ENCODE measurements around the gene MTAP. TPM values are rescaled to one million over a fixed set of nuclear protein-coding genes. Genes with fewer than 3 reads are reported as not detected.
A peak's percentile ranks its signal among the peaks of the same experiment; 100 is the strongest.

MTAP gene
- total and polyA plus RNA-seq, 4 donors: 8.6 to 17.7 (median 12.6) TPM

- WGBS: 45% methylated on average over 3 of the region's 3 CpGs
Measured at GRCh38 chr9:21796768-21797167, 5.7 kb upstream of the MTAP start.

DNA sequence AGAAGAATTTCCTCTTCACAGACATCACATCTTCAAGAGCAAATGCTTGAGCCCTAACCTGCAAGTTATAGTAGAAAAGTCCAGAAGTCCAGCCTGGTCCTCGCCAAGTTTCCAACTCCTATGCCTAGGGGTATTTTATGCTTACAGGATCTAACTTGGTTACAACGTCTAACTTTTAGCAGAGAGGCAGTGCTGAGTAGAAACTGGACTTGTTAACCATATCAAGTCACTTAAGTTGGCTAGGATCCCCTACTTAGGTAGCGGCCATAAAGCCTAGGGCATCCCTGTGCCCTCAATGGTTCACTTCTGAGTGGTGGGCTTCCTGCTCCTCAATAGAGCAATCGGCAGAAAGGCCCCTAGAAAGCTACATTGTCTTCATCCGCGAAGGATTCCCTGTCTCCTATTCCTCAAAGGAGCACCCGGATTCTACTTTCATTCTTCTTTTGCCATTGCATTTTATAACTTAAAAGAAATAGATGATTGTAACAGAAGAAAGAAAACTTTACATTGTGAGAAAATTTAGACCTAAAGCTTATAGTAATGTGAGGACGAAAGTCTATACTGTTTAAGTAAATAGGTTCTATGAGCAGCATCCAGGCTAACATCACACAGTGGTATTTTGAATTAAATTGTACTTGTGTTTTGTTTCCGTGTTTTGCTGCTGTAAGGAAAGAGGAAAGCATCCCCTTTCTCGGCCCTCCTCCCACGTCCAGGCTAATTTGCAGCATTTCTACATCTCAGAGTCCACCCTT, 1.3 kb upstream of the MTAP start:
- peak overlapping the region in 2 of 3 donors; percentile 84 to 95 for H3K4me3 ChIP-seq (ENCODE audit: low read depth in 1 of 3, low read length in 3 of 3)
- DNase-seq (ENCODE audit: low spot score): no peak
- H3K27me3 ChIP-seq (ENCODE audit: control insufficient read depth in 4 of 4, insufficient read depth in 4 of 4, low read length in 3 of 4): peaks cover 0 to 7% (median 0%) of the 10 kb centered on the region in 4 donors
- 84% methylated on average over 11 of the region's 11 CpGs for WGBS
- H3K4me1 ChIP-seq (ENCODE audit: control insufficient read depth in 4 of 4, insufficient read depth in 4 of 4, low read length in 3 of 4): peaks cover 0 to 21% (median 7%) of the 10 kb centered on the region in 4 donors
- no peaks in the 10 kb centered on the region for H3K36me3 ChIP-seq (ENCODE audit: control insufficient read depth in 4 of 4, insufficient read depth in 3 of 4, low read depth in 1 of 4, low read length in 3 of 4)
- TF ChIP-seq, protein P1, sequence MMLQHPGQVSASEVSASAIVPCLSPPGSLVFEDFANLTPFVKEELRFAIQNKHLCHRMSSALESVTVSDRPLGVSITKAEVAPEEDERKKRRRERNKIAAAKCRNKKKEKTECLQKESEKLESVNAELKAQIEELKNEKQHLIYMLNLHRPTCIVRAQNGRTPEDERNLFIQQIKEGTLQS (IDR thresholded peaks at IDR 0.05): no peak
- no peak for TF ChIP-seq JUND (IDR thresholded peaks at IDR 0.05)
- TF ChIP-seq MAX (IDR thresholded peaks at IDR 0.05): no peak
- TF ChIP-seq FOXA2 (IDR thresholded peaks at IDR 0.05): no peak
- no peak for TF ChIP-seq SP1 (IDR thresholded peaks at IDR 0.05)
- TF ChIP-seq YY1 (IDR thresholded peaks at IDR 0.05): no peak
- no peaks in the 10 kb centered on the region for H3K9me3 ChIP-seq (ENCODE audit: control insufficient read depth in 4 of 4, low read length in 3 of 4)
- no peak overlapping the region for H3K27ac ChIP-seq (ENCODE audit: low read depth in 1 of 2, low read length in 2 of 2)
- H3K9ac ChIP-seq (ENCODE audit: low read depth in 1 of 2, low read length in 2 of 2): no peak overlapping the region

More at GRCh38 chr9:21796768-21797167, 5.7 kb upstream of the MTAP start:
- Histone ChIP-seq H3K9ac (ENCODE audit: low read depth in 1 of 2, low read length in 2 of 2) (no peak overlapping the region), H3K27ac (ENCODE audit: low read depth in 1 of 2, low read length in 2 of 2) (no peak overlapping the region), H3K36me3 (ENCODE audit: control insufficient read depth in 4 of 4, insufficient read depth in 3 of 4, low read depth in 1 of 4, low read length in 3 of 4) (no peaks in the 10 kb centered on the region), H3K4me1 (ENCODE audit: control insufficient read depth in 4 of 4, insufficient read depth in 4 of 4, low read length in 3 of 4) (peaks cover 0 to 5% (median 1%) of the 10 kb centered on the region in 4 donors), H3K9me3 (ENCODE audit: control insufficient read depth in 4 of 4, low read length in 3 of 4) (no peaks in the 10 kb centered on the region), H3K4me3 (ENCODE audit: low read depth in 1 of 3, low read length in 3 of 3) (no peak overlapping the region), H3K27me3 (ENCODE audit: control insufficient read depth in 4 of 4, insufficient read depth in 4 of 4, low read length in 3 of 4) (peaks cover 0 to 16% (median 0%) of the 10 kb centered on the region in 4 donors)
- no peak for DNase-seq (ENCODE audit: low spot score)
- TF ChIP-seq YY1 (IDR thresholded peaks at IDR 0.05) (no peak), HNF4G (IDR thresholded peaks at IDR 0.05) (no peak), FOXA2 (IDR thresholded peaks at IDR 0.05) (no peak), EGR1 (IDR thresholded peaks at IDR 0.05; ENCODE audit: low read depth in 2 of 2) (no peak), MAX (IDR thresholded peaks at IDR 0.05) (no peak), RAD21 (IDR thresholded peaks at IDR 0.05) (no peak), HNF4A (conservative IDR thresholded peaks at IDR 0.05) (no peak), TAF1 (conservative IDR thresholded peaks at IDR 0.05) (no peak), JUND (IDR thresholded peaks at IDR 0.05) (no peak), RXRA (IDR thresholded peaks at IDR 0.05) (no peak), SP1 (IDR thresholded peaks at IDR 0.05) (no peak), FOXA1 (IDR thresholded peaks at IDR 0.05) (no peak), GABPA (IDR thresholded peaks at IDR 0.05 in 1 of 2, conservative IDR thresholded peaks at IDR 0.05 in 1 of 2) (no peak), NR2F2 (IDR thresholded peaks at IDR 0.05) (no peak)
- TF ChIP-seq, protein P2, sequence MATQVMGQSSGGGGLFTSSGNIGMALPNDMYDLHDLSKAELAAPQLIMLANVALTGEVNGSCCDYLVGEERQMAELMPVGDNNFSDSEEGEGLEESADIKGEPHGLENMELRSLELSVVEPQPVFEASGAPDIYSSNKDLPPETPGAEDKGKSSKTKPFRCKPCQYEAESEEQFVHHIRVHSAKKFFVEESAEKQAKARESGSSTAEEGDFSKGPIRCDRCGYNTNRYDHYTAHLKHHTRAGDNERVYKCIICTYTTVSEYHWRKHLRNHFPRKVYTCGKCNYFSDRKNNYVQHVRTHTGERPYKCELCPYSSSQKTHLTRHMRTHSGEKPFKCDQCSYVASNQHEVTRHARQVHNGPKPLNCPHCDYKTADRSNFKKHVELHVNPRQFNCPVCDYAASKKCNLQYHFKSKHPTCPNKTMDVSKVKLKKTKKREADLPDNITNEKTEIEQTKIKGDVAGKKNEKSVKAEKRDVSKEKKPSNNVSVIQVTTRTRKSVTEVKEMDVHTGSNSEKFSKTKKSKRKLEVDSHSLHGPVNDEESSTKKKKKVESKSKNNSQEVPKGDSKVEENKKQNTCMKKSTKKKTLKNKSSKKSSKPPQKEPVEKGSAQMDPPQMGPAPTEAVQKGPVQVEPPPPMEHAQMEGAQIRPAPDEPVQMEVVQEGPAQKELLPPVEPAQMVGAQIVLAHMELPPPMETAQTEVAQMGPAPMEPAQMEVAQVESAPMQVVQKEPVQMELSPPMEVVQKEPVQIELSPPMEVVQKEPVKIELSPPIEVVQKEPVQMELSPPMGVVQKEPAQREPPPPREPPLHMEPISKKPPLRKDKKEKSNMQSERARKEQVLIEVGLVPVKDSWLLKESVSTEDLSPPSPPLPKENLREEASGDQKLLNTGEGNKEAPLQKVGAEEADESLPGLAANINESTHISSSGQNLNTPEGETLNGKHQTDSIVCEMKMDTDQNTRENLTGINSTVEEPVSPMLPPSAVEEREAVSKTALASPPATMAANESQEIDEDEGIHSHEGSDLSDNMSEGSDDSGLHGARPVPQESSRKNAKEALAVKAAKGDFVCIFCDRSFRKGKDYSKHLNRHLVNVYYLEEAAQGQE (IDR thresholded peaks at IDR 0.05): no peak
- TF ChIP-seq, protein P1 (IDR thresholded peaks at IDR 0.05): no peak
